ENCODE data around the gene ANKS1B.

GRCh38 chr12:98808243-98808875, 1176.4 kb downstream of the ANKS1B start:
- TF ChIP-seq CTCF (IDR thresholded peaks at IDR 0.05; ENCODE audit: insufficient read depth, low read depth, low read length) (no peak), EZH2 (IDR thresholded peaks at IDR 0.05; ENCODE audit: insufficient read depth, low read length) (no peak)
